Left ventricle myocardium superior (tissue), 1 donor: ENCODE data around the gene SLC4A2. TPM values are rescaled to one million over a fixed set of nuclear protein-coding genes. Genes with fewer than 3 reads are reported as not detected.

ENCODE experiments used
- ATAC-seq: fragments of 200-7000 bp; cut with Tn5 transposase; one replicate; pipeline ENCODE4 v1.9.1; 2020; ENCODE audit warnings: mild to moderate bottlenecking, moderate library complexity
- DNase-seq: peaks from one replicate; pipeline ENCODE4 v3.0.0-alpha.2; 2020
- intact Hi-C: fragments of 100-400 bp; cut with micrococcal nuclease; formaldehyde crosslinking; loops from one replicate; pipeline ENCODE4 v1.11.0; 2022
- total RNA-seq: library from RNA; stranded (reverse); fragmentation: NEBNext Ultra II Directional; extraction: Animal tissue kit (Norgen Biotek cat#: 25700); gene quantifications from one replicate; pipeline ENCODE4 v1.2.1, GENCODE V29; 2021
- donor health status: DM: no; HTN: yes; CAD: no; lungs with severe emphysema.

SLC4A2 gene
- total RNA-seq, 1 donor from 2014 or later, result 64.1 TPM

- ATAC-seq (no peak), DNase-seq (no peak)
- intact Hi-C loops, result no loop called here
Observed at GRCh38 chr7:151118108-151119054, 59.0 kb downstream of the SLC4A2 start.

GRCh38 chr7:151119055-151119415 lies 59.6 kb downstream of the SLC4A2 start:
- no peak for ATAC-seq
- intact Hi-C loops, result no loop called here

GRCh38 chr7:151119902-151120301 lies 60.5 kb downstream of the SLC4A2 start:
- intact Hi-C loops, result no loop called here
- no peak for DNase-seq
- ATAC-seq, result no peak

More at GRCh38 chr7:151119055-151119415, 59.6 kb downstream of the SLC4A2 start:
- DNase-seq, result no peak

- intact Hi-C loops, result no loop called here
- ATAC-seq (no peak), DNase-seq (no peak)
Observed at GRCh38 chr7:151120896-151121295, 61.5 kb downstream of the SLC4A2 start.

- intact Hi-C loops, result no loop called here
- ATAC-seq (no peak), DNase-seq (no peak)
Observed at GRCh38 chr7:151121380-151122170, 62.2 kb downstream of the SLC4A2 start.

- DNase-seq (peak; percentile 62), ATAC-seq (peak; percentile 32)
- intact Hi-C loops, result no loop called here
Observed at GRCh38 chr7:151122276-151122675, 62.9 kb downstream of the SLC4A2 start.

- DNase-seq, result no peak
- ATAC-seq, result no peak
- intact Hi-C loops, result no loop called here
Observed at GRCh38 chr7:151122796-151123157, 63.4 kb downstream of the SLC4A2 start.

GRCh38 chr7:151123158-151123821 lies 63.9 kb downstream of the SLC4A2 start:
- DNase-seq (no peak), ATAC-seq (no peak)
- intact Hi-C loops, result no loop called here

GRCh38 chr7:151123822-151124464 lies 64.6 kb downstream of the SLC4A2 start:
- intact Hi-C loops, result no loop called here
- DNase-seq (peak; percentile 87), ATAC-seq (peak; percentile 80)

- DNase-seq (no peak), ATAC-seq (no peak)
- intact Hi-C loops, result no loop called here
Observed at GRCh38 chr7:151124481-151124880, 65.1 kb downstream of the SLC4A2 start.

- intact Hi-C loops, result loop anchor here (5.0 kb wide), 1 partner anchor 47 kb away; no protein-coding TSS in a partner anchor
- no peak for ATAC-seq
- DNase-seq, result no peak
Observed at GRCh38 chr7:151124899-151125399, 65.6 kb downstream of the SLC4A2 start.

GRCh38 chr7:151125470-151125845 lies 66.1 kb downstream of the SLC4A2 start:
- peak; percentile 73 for ATAC-seq
- intact Hi-C loops, result loop anchor here (5.0 kb wide), 1 partner anchor 47 kb away; no protein-coding TSS in a partner anchor
- peak; percentile 80 for DNase-seq

GRCh38 chr7:151125846-151126481 lies 66.6 kb downstream of the SLC4A2 start:
- peak; percentile 33 for ATAC-seq
- DNase-seq, result no peak
- intact Hi-C loops, result loop anchor here (5.0 kb wide), 1 partner anchor 46 kb away; no protein-coding TSS in a partner anchor

Other genes starting within 250 kb of the SLC4A2 start
- 0.17 TPM for gene AOC1, start 207.1 kb upstream of the SLC4A2 start, total RNA-seq
- gene KCNH2, start 81.3 kb upstream of the SLC4A2 start, total RNA-seq, result 107 TPM
- gene NOS3, start 68.6 kb upstream of the SLC4A2 start, total RNA-seq, result 10.9 TPM
- not detected for gene ATG9B, start 35.1 kb upstream of the SLC4A2 start, total RNA-seq
- gene ABCB8, start 31.1 kb upstream of the SLC4A2 start, total RNA-seq, result 29.7 TPM
- gene ASIC3, start 11.1 kb upstream of the SLC4A2 start, total RNA-seq, result 8.6 TPM
- 8.1 TPM for gene CDK5, start 1.7 kb upstream of the SLC4A2 start, total RNA-seq
- 79.4 TPM for gene FASTK, start 21.2 kb downstream of the SLC4A2 start, total RNA-seq
- 38.7 TPM for gene TMUB1, start 23.9 kb downstream of the SLC4A2 start, total RNA-seq
- gene AGAP3, start 26.9 kb downstream of the SLC4A2 start, total RNA-seq, result 69.7 TPM
- gene GBX1, start 108.1 kb downstream of the SLC4A2 start, total RNA-seq, result 1.5 TPM
- gene ASB10, start 127.7 kb downstream of the SLC4A2 start, total RNA-seq, result 46.1 TPM
- not detected for gene H2BK1, start 150.9 kb downstream of the SLC4A2 start, total RNA-seq
- gene ABCF2, start 167.6 kb downstream of the SLC4A2 start, total RNA-seq, result 27.6 TPM
- gene CHPF2, start 172.9 kb downstream of the SLC4A2 start, total RNA-seq, result 12.1 TPM
- 132 TPM for gene SMARCD3, start 189.1 kb downstream of the SLC4A2 start, total RNA-seq